HG03039 (cell line): ENCODE measurements around the gene EXOC2.
"Not testable (repeated sequence)": the region's sequence is repeated elsewhere in the genome, so short reads cannot be mapped to it uniquely, and the experiment has no call there.

Experiments
- ATAC-seq: cut with Tn5 transposase; IDR thresholded peaks from one replicate; pipeline ENCODE4 v1.9.1; 2021; ENCODE audit warnings: mild to moderate bottlenecking, moderate library complexity; ENCODE audit not compliant: unreplicated experiment

The EXOC2 gene

DNA sequence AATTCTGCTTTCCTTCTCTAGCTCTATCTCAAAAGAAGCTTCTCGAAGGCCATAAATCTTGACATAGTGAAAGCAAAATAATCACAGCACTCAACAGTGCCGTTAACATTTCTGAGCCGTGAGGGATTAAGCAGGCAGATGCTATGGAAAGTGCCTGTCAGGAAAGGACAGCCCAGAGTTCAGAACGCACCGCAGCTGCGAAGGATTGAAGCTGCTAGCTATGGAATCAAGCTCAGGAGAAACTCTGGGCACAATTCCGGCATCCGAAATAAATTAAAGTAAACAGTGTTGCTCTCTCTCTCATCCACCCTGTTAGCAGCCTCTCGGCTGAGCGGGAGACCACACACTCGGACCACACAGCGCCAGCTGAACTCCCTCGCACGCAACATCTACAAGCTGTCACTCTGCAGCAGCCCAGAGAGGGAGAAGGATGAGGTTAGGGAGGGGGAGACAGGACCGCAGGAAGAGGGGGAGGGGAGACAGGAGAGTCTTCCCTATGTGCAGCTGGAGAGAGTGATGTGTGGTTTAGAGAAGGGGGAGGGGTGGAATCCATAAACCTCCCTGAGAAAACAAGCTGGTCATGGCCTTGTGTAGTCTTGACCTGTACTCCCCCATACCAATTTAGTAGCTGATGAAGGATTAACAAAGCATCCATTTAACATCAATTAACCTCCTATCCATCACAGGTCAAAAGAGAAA, 9.0 kb downstream of the EXOC2 start:
- no peak for ATAC-seq

DNA sequence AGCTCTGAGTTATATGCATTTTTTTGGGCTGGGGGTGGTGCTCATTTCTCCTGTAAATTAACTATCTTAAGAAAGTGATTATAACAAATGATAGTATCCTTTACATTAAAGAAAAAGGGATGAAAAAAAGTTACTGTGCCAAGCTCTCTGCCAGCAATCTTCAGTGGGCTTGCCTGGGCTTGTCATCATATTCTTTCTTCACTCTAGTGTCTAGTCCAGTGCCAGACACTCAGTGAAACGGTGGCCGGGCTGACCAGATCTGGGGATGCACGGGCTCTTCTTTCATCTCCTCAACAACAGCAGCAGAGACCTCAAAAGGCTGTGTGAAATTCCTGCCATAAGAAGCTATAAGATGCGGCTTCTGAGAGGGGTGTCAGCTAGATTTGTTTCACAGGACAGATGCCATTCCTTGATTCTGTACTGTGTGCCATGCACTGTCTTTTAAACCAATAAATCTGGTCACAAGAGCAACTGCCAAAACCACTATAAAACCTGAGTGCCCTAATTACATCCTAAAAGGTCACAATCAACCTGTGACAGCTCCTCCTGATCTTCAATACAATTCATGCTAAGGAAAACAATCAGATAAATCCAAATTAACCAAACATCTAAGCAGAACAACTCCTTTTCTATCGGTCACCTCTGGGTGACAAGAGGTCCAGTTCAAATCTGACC, 12.1 kb downstream of the EXOC2 start:
- ATAC-seq = no peak

DNA sequence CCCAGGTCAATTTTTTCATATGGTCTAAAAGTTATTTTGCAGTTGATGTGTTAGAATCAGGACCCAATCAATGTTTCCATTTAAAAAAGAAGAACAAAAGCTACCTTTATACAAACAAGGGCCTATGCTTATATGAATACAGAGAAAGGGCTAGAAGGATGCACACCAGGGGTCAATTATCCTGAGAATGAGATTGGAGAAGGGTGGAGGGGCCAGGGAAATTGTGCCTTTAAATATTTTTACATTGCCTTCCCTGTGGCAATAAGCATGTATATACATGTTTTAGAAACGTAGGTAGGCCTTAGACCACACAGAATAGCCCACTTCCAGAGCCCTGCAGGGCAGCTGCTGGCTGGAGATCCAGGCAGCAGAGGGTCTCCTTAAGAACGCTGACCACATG, 12.7 kb downstream of the EXOC2 start:
- no peak for ATAC-seq

DNA sequence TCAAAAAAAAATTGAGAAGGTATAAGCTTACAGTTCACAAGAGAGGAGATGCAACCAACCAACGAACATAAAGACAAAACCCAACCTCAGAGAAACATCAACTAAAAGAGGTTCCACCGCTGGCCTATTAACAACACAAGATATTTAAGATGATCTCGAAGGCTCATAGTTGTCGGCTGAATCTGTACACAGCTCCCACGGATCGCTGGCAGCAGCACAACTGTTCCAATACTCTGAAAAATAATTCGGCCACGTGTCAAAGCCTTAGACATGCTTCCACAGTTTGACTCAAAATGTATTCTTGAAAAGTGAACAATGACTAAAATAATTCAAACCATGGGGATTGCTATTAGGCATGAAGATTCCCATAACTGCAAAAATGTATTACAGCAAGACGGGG, 13.7 kb downstream of the EXOC2 start:
- ATAC-seq = no peak

DNA sequence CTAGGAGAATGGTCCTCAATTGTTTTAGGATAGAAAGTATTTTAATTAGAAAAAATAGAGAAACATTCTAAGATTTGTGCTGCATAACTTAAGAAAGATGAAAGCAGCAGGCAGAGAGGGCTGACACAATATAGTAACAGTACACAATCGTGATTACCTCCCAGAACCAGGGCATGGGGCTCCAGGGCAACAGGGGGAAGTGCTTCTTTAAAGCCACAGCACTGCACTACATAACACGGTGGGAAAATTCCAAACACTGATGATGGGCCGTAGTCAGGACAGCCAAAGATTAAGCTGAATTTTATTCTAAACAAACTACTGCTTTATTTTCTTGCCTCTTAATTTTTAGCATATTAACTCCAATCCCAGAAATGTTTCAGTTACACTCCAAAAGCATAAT, 14.4 kb downstream of the EXOC2 start:
- no peak for ATAC-seq

DNA sequence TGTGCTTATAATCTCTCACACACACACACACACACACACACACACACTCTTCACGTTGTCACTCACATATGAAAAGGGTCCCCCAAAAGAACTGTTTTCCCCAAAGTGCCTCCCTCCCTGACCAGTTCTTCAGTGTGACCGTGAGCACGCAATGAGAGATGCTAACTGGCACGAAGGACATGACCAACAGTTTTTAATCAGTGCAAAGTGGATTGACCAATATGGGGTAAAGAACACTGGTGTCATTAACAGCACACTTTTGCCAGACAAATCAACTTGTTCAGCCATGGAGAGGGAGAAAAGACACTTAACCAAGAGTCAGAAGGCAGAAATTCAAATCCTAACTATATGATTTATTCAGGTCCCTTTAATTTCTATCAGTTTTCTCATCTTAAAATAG, 15.0 kb downstream of the EXOC2 start:
- ATAC-seq = no peak

- ATAC-seq = no peak
Measured at GRCh38 chr6:674956-675355, 18.0 kb downstream of the EXOC2 start.

DNA sequence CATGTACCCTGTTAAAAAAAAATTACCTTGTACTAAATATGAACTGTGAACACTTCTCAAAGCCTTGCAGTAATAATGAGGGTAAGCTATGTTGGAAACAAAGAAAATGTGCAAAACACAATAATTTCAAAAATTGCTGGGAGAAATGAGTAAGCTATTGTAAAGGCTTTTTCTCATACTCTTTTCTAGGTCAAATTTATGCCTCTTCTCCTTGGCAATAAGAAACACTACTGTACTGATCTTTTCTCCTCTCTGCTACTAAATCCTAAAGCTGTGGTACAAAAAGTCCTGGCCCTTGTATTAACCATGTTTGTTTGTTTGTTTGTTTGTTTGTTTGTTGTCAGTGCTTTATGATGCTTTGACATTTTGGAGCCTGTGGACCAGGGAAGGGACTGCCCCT, 18.5 kb downstream of the EXOC2 start:
- no peak for ATAC-seq

- ATAC-seq = no peak
Measured at GRCh38 chr6:667253-667927, 25.5 kb downstream of the EXOC2 start.

- ATAC-seq = no peak
Measured at GRCh38 chr6:665403-666267, 27.3 kb downstream of the EXOC2 start.

DNA sequence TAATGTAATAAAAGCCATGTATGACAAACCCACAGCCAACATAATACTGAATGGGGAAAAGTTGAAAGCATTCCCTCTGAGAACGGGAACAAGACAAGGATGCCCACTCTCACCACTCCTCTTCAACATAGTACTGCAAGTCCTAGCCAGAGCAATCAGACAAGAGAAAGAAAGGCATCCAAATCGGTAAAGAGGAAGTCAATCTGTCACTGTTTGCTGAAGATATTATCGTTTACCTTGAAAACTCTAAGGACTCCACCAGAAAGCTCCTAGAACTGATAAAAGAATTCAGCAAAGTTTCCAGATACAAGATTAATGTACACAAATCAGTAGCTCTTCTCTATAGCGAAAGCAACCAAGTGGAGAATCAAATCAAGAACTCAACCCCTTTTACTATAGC, 29.2 kb downstream of the EXOC2 start:
- ATAC-seq = not testable (repeated sequence)

DNA sequence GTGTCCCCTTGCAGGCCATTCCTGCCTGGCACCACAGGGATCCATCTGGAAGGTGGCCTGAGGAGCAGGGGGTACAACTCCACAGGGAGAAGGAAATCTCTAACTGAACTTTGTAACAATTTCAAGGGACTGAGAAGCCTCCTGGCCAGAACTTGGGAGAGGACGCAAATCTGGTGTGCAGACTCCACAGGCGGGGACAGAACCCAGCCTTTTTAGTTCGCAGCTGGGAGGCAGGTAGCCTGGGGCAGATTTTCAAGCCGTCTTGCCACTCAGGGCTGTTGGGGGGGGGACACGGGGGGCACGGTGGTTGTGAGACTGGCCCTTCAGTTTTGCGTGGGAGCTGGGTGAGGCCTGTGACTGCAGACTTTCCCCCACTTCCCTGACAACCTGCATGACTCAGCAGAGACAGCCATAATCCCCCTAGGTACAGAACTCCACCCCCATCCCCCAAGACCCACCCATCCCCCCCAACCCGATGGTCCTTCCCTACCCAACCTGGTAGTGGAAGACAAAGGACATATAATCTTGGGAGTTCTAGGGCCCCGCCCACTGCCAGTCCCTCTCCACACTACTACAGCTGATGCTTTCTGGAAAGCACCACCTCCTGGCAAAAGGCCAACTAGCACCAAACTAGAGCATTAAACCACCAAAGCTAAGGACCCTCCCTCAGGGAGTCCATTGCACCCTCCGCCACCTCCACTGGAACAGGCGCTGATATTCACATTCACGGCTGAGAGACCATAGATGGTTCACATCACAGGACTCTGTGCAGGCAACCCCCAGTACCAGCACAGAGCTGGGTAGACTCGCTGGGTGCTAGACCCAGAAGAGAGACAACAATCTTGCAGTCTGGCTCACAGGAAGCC, 33.0 kb downstream of the EXOC2 start:
- ATAC-seq = no peak

- ATAC-seq = no peak
Measured at GRCh38 chr6:658244-658643, 34.7 kb downstream of the EXOC2 start.

- no peak for ATAC-seq
Measured at GRCh38 chr6:657743-658142, 35.2 kb downstream of the EXOC2 start.

GRCh38 chr6:656460-657252, 36.3 kb downstream of the EXOC2 start, which contains the start of gene HUS1B:
TSS of gene HUS1B (minus strand) at chr6:657100. CDS start at chr6:656944, 156 bp downstream.
- no peak for ATAC-seq

DNA sequence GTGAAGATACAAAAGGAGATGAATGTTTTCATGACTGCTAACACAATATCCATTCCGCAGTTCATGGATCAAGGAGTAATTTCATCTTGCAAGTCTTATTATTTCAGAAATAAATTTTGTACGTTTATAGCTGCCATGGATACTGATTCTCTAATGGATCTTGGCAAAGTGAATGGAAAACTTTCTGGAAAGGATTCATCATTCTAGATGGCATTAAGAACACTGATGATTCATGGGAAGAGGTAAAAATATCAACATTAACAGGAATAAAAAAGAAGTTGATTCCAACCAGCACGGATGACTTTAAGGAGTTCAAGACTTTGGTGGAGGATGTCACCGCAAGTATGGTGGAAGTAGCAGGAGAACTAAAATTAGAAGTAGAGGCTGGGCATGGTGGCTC, 38.8 kb downstream of the EXOC2 start:
- no peak for ATAC-seq

- ATAC-seq = no peak
Measured at GRCh38 chr6:652865-653264, 40.1 kb downstream of the EXOC2 start.

DNA sequence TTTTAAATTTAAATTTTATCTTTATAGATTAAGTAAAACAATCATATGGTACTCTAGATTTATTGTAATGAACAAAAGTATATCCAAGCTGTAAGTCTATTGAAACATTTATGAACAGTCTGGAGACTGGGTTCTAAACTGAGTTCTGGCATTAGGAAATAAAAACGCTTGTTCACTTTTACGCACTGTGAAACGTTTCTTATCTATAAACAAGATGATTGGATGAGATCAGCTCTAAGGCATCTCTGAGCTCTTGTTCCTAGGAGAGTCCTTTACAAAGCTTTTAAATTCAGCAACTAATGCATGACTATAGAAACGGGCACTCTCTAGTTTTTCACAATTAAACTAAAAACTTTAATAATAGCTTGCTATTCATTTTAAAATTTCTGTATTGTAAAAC, 42.8 kb downstream of the EXOC2 start:
- ATAC-seq = no peak

DNA sequence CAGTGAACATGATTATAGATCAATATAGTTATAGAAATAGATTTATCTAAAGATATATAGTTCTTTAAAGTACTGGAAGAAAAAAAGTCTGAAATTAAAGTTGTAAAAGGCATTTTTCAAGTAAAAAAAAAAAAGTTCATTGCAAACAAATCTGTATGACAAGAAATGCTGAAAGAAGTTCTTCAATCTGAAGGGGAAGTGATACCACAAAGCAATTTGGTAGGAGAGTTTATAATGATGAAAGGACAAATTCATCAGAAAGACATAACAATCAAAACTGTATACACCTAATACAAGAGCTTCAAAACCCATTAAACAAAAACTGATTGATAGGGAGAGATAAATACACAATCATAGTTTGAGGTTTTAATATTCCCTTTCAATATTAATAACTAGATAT, 50.1 kb downstream of the EXOC2 start:
- no peak for ATAC-seq
